Caco-2 (cell line): ENCODE results near the gene CRTC3. TPM values are rescaled to one million over a fixed set of nuclear protein-coding genes. Genes with fewer than 3 reads are reported as not detected.

Source experiments
- BruUV-seq: library from RNA; stranded (reverse); fragments of 400-500 nt; replicated peaks from 2 replicates; lab custom pipeline; 2021; lab: Mats Ljungman, UMichigan
- CTCF ChIA-PET: fragments of 300-600 bp; sonication (Branson Sonifier 250); formaldehyde crosslinking; loops from one replicate; lab custom pipeline; 2022; ENCODE audit warnings: antibody characterized with exemption; lab: Charles Lee
- POLR2A ChIA-PET: fragments of 300-600 bp; sonication (Branson Sonifier 250); formaldehyde crosslinking; loops from one replicate; lab custom pipeline; 2022; ENCODE audit warnings: antibody characterized with exemption; lab: Charles Lee
- DNase-seq, 2 experiments: peaks; one replicate each; pipeline versions ENCODE4 v3.0.0 to v3.0.0-alpha.2; 2020 to 2022
- H3K27me3 ChIP-seq: replicated peaks from 2 replicates; pipeline ENCODE4 v1.6.0; 2011; ENCODE audit warnings: low read length; ENCODE audit not compliant: control insufficient read depth, insufficient read depth
- H3K36me3 ChIP-seq: 2 replicates; pipeline ENCODE4 v1.5.1; 2011; ENCODE audit warnings: low read length; ENCODE audit not compliant: control insufficient read depth, insufficient read depth
- H3K4me1 ChIP-seq: fragments of 250-450 bp; sonication (Bioruptor Pico); 2 replicates; pipeline ENCODE4 v1.5.1; 2020; ENCODE audit warnings: mild to moderate bottlenecking
- H3K4me3 ChIP-seq: 2 replicates; pipeline ENCODE4 v1.5.1; 2011; ENCODE audit warnings: low read depth, mild to moderate bottlenecking, control low read depth, low read length
- H3K9me3 ChIP-seq: fragments of 250-450 bp; sonication (Bioruptor Pico); 2 replicates; pipeline ENCODE4 v1.5.1; 2020; ENCODE audit warnings: mild to moderate bottlenecking, moderate library complexity
- H3K27ac Mint-ChIP-seq: one replicate; pipeline ENCODE4 v1.8.0; 2022; ENCODE audit warnings: mixed read lengths; ENCODE audit not compliant: unreplicated experiment
- H3K27me3 Mint-ChIP-seq: one replicate; pipeline ENCODE4 v1.8.0; 2022; ENCODE audit warnings: mixed read lengths; ENCODE audit not compliant: insufficient read depth, unreplicated experiment
- H3K36me3 Mint-ChIP-seq: one replicate; pipeline ENCODE4 v1.8.0; 2022; ENCODE audit warnings: mild to moderate bottlenecking, mixed read lengths; ENCODE audit not compliant: insufficient read depth, unreplicated experiment
- H3K4me1 Mint-ChIP-seq: one replicate; pipeline ENCODE4 v1.8.0; 2022; ENCODE audit warnings: low read depth, mixed read lengths; ENCODE audit not compliant: unreplicated experiment
- H3K4me3 Mint-ChIP-seq: one replicate; pipeline ENCODE4 v1.8.0; 2022; ENCODE audit warnings: mild to moderate bottlenecking, moderate library complexity, mixed read lengths; ENCODE audit not compliant: unreplicated experiment
- H3K9me3 Mint-ChIP-seq: one replicate; pipeline ENCODE4 v1.8.0; 2022; ENCODE audit warnings: mixed read lengths; ENCODE audit not compliant: unreplicated experiment
- CTCF ChIP-seq, 2 experiments: fragments of 200-600 bp in 1 of 2; IDR thresholded peaks; 1 replicate in 1 of 2; 2 replicates in 1 of 2; pipeline versions ENCODE4 v1.5.1 to v1.8.0; 2011 to 2022; ENCODE audit warnings: antibody characterized with exemption in 1 of 2, control low read depth in 1 of 2, inconsistent platforms in 1 of 2, low read depth in 1 of 2, low read length in 1 of 2, mild to moderate bottlenecking in 1 of 2, moderate library complexity in 1 of 2; ENCODE audit not compliant: insufficient read depth in 1 of 2, severe bottlenecking in 1 of 2, unreplicated experiment in 1 of 2
- intact Hi-C: fragments of 100-400 bp; cut with micrococcal nuclease; formaldehyde crosslinking; loops from one replicate; pipeline ENCODE4 v1.10.0; 2022; ENCODE audit not compliant: unreplicated experiment
- total RNA-seq: library from RNA; stranded (reverse); gene quantifications from 2 replicates; pipeline ENCODE4 v1.2.3, GENCODE V29; 2022

CRTC3 gene
- total RNA-seq, 1 experiment from 2014 or later = 35.0 TPM

GRCh38 chr15:90620379-90621067, 90.8 kb downstream of the CRTC3 start:
- H3K36me3 ChIP-seq = no peaks in the 10 kb centered on the region
- Mint-ChIP-seq H3K4me1 (no peaks in the 10 kb centered on the region), H3K36me3 (no peaks in the 10 kb centered on the region), H3K9me3 (no peaks in the 10 kb centered on the region), H3K4me3 (no peak overlapping the region), H3K27me3 (no peaks in the 10 kb centered on the region), H3K27ac (no peak overlapping the region)
- POLR2A ChIA-PET = no interaction called here
- no peaks in the 10 kb centered on the region for H3K9me3 ChIP-seq
- no peak for TF ChIP-seq CTCF (IDR thresholded peaks at IDR 0.05; ENCODE audit: insufficient read depth in 1 of 2, low read depth in 1 of 2, low read length in 1 of 2, severe bottlenecking in 1 of 2, unreplicated experiment in 1 of 2)
- H3K27me3 ChIP-seq = no peaks in the 10 kb centered on the region
- no peak for DNase-seq
- no peaks in the 10 kb centered on the region for H3K4me1 ChIP-seq
- CTCF ChIA-PET = no interaction called here
- intact Hi-C loops = no loop called here
- no TSS peak for BruUV-seq
- no peak overlapping the region for H3K4me3 ChIP-seq

- CTCF ChIA-PET = no interaction called here
- POLR2A ChIA-PET = no interaction called here
- H3K9me3 Mint-ChIP-seq = no peaks in the 10 kb centered on the region
- H3K27me3 ChIP-seq = no peaks in the 10 kb centered on the region
- no peaks in the 10 kb centered on the region for H3K4me1 ChIP-seq
- H3K36me3 ChIP-seq = peaks cover 1% of the 10 kb centered on the region; the same call in 1 of the 2 replicates
- H3K27me3 Mint-ChIP-seq = no peaks in the 10 kb centered on the region
- H3K4me1 Mint-ChIP-seq = no peaks in the 10 kb centered on the region
- TF ChIP-seq CTCF (IDR thresholded peaks at IDR 0.05; ENCODE audit: insufficient read depth in 1 of 2, low read depth in 1 of 2, low read length in 1 of 2, severe bottlenecking in 1 of 2, unreplicated experiment in 1 of 2) = no peak
- H3K27ac Mint-ChIP-seq = no peak overlapping the region
- no peaks in the 10 kb centered on the region for H3K9me3 ChIP-seq
- intact Hi-C loops = no loop called here
- H3K4me3 Mint-ChIP-seq = no peak overlapping the region
- BruUV-seq = no TSS peak
- peaks cover 5% of the 10 kb centered on the region for H3K36me3 Mint-ChIP-seq
- H3K4me3 ChIP-seq = no peak overlapping the region
- no peak for DNase-seq
These were observed 94.1 kb downstream of the CRTC3 start for GRCh38 chr15:90623854-90624253.

GRCh38 chr15:90624278-90624981, 94.7 kb downstream of the CRTC3 start:
- Mint-ChIP-seq H3K27ac (no peak overlapping the region), H3K9me3 (no peaks in the 10 kb centered on the region), H3K36me3 (peaks cover 5% of the 10 kb centered on the region), H3K4me1 (no peaks in the 10 kb centered on the region), H3K27me3 (no peaks in the 10 kb centered on the region), H3K4me3 (no peak overlapping the region)
- CTCF ChIA-PET = no interaction called here
- Histone ChIP-seq H3K36me3 (peaks cover 1% of the 10 kb centered on the region; the same call in 1 of the 2 replicates), H3K4me3 (no peak overlapping the region), H3K4me1 (no peaks in the 10 kb centered on the region), H3K9me3 (no peaks in the 10 kb centered on the region), H3K27me3 (no peaks in the 10 kb centered on the region)
- intact Hi-C loops = no loop called here
- no peak for TF ChIP-seq CTCF (IDR thresholded peaks at IDR 0.05; ENCODE audit: insufficient read depth in 1 of 2, low read depth in 1 of 2, low read length in 1 of 2, severe bottlenecking in 1 of 2, unreplicated experiment in 1 of 2)
- no peak for DNase-seq
- POLR2A ChIA-PET = no interaction called here
- no TSS peak for BruUV-seq
